GM19467 (cell line): ENCODE measurements around the gene CHAC2.
"Not testable (repeated sequence)": the region's sequence is repeated elsewhere in the genome, so short reads cannot be mapped to it uniquely, and the experiment has no call there.

ENCODE experiments used
- ATAC-seq: cut with Tn5 transposase; IDR thresholded peaks from one replicate; pipeline ENCODE4 v1.9.1; 2021; ENCODE audit warnings: mild to moderate bottlenecking, moderate library complexity; ENCODE audit not compliant: unreplicated experiment

CHAC2 gene

GRCh38 chr2:53767405-53768241, at the start of gene CHAC2:
Gene CHAC2, plus strand, starts transcription at chr2:53767804. Its CDS starts 83 bp downstream, at chr2:53767887.
- ATAC-seq: peak; percentile 89

GRCh38 chr2:53720944-53721343, 46.7 kb upstream of the CHAC2 start:
- not testable (repeated sequence) for ATAC-seq

GRCh38 chr2:53724536-53724935, 43.1 kb upstream of the CHAC2 start:
- ATAC-seq: no peak

- no peak for ATAC-seq
These were observed 41.9 kb upstream of the CHAC2 start for GRCh38 chr2:53725662-53726061.

GRCh38 chr2:53727921-53728320, 39.7 kb upstream of the CHAC2 start:
- no peak for ATAC-seq

- ATAC-seq: no peak
These were observed 38.4 kb upstream of the CHAC2 start for GRCh38 chr2:53729143-53729762.

GRCh38 chr2:53737091-53737490, 30.5 kb upstream of the CHAC2 start:
- ATAC-seq: no peak

- no peak for ATAC-seq
These were observed 28.6 kb upstream of the CHAC2 start for GRCh38 chr2:53739032-53739431.

GRCh38 chr2:53740170-53740569, 27.4 kb upstream of the CHAC2 start:
- no peak for ATAC-seq

- ATAC-seq: no peak
These were observed 23.1 kb upstream of the CHAC2 start for GRCh38 chr2:53744395-53745065.

GRCh38 chr2:53750041-53750768, 17.4 kb upstream of the CHAC2 start:
- ATAC-seq: no peak

GRCh38 chr2:53751728-53752127, 15.9 kb upstream of the CHAC2 start:
- ATAC-seq: peak; percentile 84

GRCh38 chr2:53752385-53752784, 15.2 kb upstream of the CHAC2 start:
- no peak for ATAC-seq

GRCh38 chr2:53753041-53753440, 14.6 kb upstream of the CHAC2 start:
- ATAC-seq: no peak

- no peak for ATAC-seq
These were observed 12.5 kb upstream of the CHAC2 start for GRCh38 chr2:53755121-53755520.

- no peak for ATAC-seq
These were observed 11.0 kb upstream of the CHAC2 start for GRCh38 chr2:53756644-53757043.

- ATAC-seq: not testable (repeated sequence)
These were observed 10.4 kb upstream of the CHAC2 start for GRCh38 chr2:53757206-53757605.

GRCh38 chr2:53765767-53766166, 1.8 kb upstream of the CHAC2 start:
- no peak for ATAC-seq

GRCh38 chr2:53768242-53768542, 588 bp downstream of the CHAC2 start:
- ATAC-seq: peak; percentile 43

GRCh38 chr2:53769318-53769945, 1.8 kb downstream of the CHAC2 start:
- no peak for ATAC-seq

GRCh38 chr2:53770264-53770663, 2.7 kb downstream of the CHAC2 start:
- no peak for ATAC-seq
